Osteocyte (in vitro differentiated cells): ENCODE data around the gene EIF4G3. TPM values are rescaled to one million over a fixed set of nuclear protein-coding genes. Genes with fewer than 3 reads are reported as not detected.
A peak's percentile ranks its signal among the peaks of the same experiment; 100 is the strongest.

Experiments used
- DNase-seq: peaks from one replicate; pipeline ENCODE4 v3.0.0; 2021; ENCODE audit warnings: mixed read lengths; ENCODE audit not compliant: unreplicated experiment; ENCODE audit errors: extremely low spot score
- H3K27ac Mint-ChIP-seq: one replicate; pipeline ENCODE4 v1.8.0; 2021; ENCODE audit warnings: mild to moderate bottlenecking, mixed read lengths; ENCODE audit not compliant: unreplicated experiment
- H3K27me3 Mint-ChIP-seq: one replicate; pipeline ENCODE4 v1.8.0; 2021; ENCODE audit warnings: mixed read lengths; ENCODE audit not compliant: unreplicated experiment
- H3K36me3 Mint-ChIP-seq: one replicate; pipeline ENCODE4 v1.8.0; 2021; ENCODE audit warnings: mixed read lengths; ENCODE audit not compliant: unreplicated experiment
- H3K4me1 Mint-ChIP-seq: one replicate; pipeline ENCODE4 v1.8.0; 2021; ENCODE audit warnings: mixed read lengths; ENCODE audit not compliant: unreplicated experiment
- H3K4me3 Mint-ChIP-seq: one replicate; pipeline ENCODE4 v1.8.0; 2021; ENCODE audit warnings: mild to moderate bottlenecking, moderate library complexity, mixed read lengths; ENCODE audit not compliant: unreplicated experiment
- H3K9me3 Mint-ChIP-seq: one replicate; pipeline ENCODE4 v1.8.0; 2021; ENCODE audit warnings: mixed read lengths; ENCODE audit not compliant: unreplicated experiment
- total RNA-seq: library from RNA; stranded (reverse); gene quantifications from 2 replicates; pipeline ENCODE4 v1.2.1, GENCODE V29; 2021
- TF ChIP-seq, protein P1 (sequence below): fragments of 200-600 bp; sonication (generic); IDR thresholded peaks from 2 replicates; pipeline ENCODE4 v1.5.0; 2021; ENCODE audit warnings: antibody characterized with exemption, mild to moderate bottlenecking, moderate library complexity

Gene EIF4G3
- total RNA-seq, 1 donor from 2014 or later: 81.9 TPM

DNA sequence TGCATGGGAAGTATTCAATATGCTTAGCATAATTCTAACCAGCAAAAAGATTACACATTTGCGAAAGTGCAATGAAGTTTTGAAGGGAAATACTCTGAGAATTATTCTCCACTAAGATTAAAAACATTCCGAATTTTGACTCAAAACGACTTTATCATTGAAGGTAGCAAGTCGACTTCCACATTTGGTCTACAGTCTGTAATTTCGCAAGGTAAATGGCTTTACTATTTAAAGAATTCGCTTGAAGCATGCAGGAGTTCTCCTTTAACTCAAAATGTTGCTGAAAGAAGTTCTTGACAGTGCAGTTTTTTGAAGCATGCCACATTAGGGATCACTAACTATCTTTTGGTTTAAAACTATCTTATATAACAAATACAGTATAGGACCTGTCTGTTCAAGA is 228.6 kb downstream of the EIF4G3 start:
- TF ChIP-seq, protein P1, sequence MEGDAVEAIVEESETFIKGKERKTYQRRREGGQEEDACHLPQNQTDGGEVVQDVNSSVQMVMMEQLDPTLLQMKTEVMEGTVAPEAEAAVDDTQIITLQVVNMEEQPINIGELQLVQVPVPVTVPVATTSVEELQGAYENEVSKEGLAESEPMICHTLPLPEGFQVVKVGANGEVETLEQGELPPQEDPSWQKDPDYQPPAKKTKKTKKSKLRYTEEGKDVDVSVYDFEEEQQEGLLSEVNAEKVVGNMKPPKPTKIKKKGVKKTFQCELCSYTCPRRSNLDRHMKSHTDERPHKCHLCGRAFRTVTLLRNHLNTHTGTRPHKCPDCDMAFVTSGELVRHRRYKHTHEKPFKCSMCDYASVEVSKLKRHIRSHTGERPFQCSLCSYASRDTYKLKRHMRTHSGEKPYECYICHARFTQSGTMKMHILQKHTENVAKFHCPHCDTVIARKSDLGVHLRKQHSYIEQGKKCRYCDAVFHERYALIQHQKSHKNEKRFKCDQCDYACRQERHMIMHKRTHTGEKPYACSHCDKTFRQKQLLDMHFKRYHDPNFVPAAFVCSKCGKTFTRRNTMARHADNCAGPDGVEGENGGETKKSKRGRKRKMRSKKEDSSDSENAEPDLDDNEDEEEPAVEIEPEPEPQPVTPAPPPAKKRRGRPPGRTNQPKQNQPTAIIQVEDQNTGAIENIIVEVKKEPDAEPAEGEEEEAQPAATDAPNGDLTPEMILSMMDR: no peak
- Mint-ChIP-seq H3K9me3 (no peaks in the 10 kb centered on the region), H3K27me3 (no peaks in the 10 kb centered on the region), H3K27ac (no peak overlapping the region), H3K4me3 (no peak overlapping the region), H3K4me1 (no peaks in the 10 kb centered on the region), H3K36me3 (peaks cover 31% of the 10 kb centered on the region)
- DNase-seq: no peak

DNA sequence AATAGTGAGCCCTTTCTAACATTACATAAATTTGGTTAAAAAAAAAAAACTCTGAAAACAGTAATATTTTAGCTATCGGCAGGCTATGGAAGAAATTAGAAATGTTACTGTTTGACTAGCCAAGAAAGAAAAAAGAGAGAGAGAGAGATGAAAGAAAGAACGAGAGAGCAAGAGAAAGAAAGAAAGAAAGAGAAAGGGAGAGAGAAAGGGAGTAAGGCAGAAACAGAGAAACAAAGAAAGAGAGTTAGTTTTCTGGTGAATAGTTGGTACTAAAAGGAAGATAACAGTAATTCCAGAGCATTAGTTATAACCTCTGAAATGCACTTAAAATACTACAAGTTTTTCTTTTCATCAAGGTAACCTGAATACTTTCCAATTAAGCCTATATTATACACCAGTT is 229.3 kb downstream of the EIF4G3 start:
- Mint-ChIP-seq H3K27me3 (no peaks in the 10 kb centered on the region), H3K4me1 (no peaks in the 10 kb centered on the region), H3K9me3 (no peaks in the 10 kb centered on the region), H3K36me3 (peaks cover 31% of the 10 kb centered on the region), H3K4me3 (no peak overlapping the region), H3K27ac (peak overlapping the region; percentile 33)
- TF ChIP-seq, protein P1: no peak
- DNase-seq: no peak

DNA sequence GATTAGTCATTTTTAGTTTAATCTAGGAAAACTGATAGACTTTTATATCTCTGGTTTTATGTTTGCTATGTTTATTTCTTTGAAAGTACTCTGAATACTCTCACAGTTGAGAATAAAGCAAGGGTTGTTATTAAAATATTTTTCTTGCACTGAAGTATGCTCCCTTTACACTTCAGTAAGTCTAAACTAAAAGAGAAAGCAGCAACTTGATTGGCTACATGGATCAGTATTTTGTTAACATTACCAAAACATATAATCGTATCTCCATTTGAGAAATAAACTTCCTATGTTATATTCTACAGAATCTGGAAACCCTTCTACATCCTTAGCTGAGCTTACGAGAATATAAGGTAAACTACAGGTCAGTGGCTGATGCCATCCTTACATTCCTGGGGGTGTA is 240.1 kb downstream of the EIF4G3 start:
- Mint-ChIP-seq H3K27me3 (no peaks in the 10 kb centered on the region), H3K4me1 (peaks cover 32% of the 10 kb centered on the region), H3K9me3 (no peaks in the 10 kb centered on the region), H3K36me3 (peaks cover 26% of the 10 kb centered on the region), H3K27ac (peak overlapping the region; percentile 72), H3K4me3 (peak overlapping the region; percentile 11)
- no peak for DNase-seq
- TF ChIP-seq, protein P1: no peak

DNA sequence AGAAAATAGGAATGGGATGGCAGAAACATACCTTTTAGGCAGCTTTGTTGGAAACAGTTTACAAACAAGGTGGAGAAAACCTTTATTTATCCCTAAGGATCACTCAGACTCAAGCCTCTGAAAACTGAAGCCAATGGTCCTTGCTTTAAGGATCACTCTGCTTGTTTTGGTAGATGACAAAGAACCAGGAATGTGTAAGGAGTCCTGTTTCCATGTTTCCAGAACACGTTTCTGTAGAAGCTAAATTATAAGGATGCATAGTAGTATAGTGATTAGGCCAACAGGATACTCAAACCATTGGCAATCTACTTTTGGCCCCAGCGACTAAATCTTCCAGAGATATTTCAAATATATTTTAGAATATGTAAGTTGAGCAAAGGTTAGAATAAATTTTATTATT is 240.5 kb downstream of the EIF4G3 start:
- no peak for DNase-seq
- TF ChIP-seq, protein P1: no peak
- H3K27ac Mint-ChIP-seq: peak overlapping the region; percentile 54

DNA sequence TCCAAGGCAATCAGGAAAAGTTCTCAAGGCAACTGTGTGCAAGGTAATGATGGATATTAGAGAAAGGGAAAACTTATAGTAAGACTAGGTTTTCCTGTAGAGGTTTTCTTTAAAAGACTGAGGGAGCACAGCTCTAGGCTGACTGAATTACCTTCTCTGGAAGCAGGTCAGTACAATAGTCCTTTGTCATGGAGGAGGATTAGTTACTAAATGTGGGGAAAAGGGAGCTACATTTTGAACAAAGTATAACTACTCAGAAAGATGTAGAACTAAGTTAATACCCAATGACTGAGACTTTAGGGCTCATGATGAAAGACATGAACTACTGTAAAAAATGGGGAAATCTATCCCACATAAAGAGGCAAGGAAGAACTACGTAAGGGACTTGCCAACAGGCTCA is 241.0 kb downstream of the EIF4G3 start:
- peaks cover 17% of the 10 kb centered on the region for H3K36me3 Mint-ChIP-seq
- H3K4me3 Mint-ChIP-seq: no peak overlapping the region
- DNase-seq: no peak
- TF ChIP-seq, protein P1: no peak
- no peaks in the 10 kb centered on the region for H3K27me3 Mint-ChIP-seq
- H3K9me3 Mint-ChIP-seq: no peaks in the 10 kb centered on the region
- H3K4me1 Mint-ChIP-seq: peaks cover 32% of the 10 kb centered on the region
- H3K27ac Mint-ChIP-seq: peak overlapping the region; percentile 54

More for the DNA sequence above, 240.5 kb downstream of the EIF4G3 start:
- peaks cover 22% of the 10 kb centered on the region for H3K36me3 Mint-ChIP-seq
- H3K4me1 Mint-ChIP-seq: peaks cover 32% of the 10 kb centered on the region
- no peaks in the 10 kb centered on the region for H3K27me3 Mint-ChIP-seq
- no peaks in the 10 kb centered on the region for H3K9me3 Mint-ChIP-seq
- no peak overlapping the region for H3K4me3 Mint-ChIP-seq
